ENCODE results near the gene KIFAP3.

- TF ChIP-seq POLR2AphosphoS5 (IDR thresholded peaks at IDR 0.05; ENCODE audit: low read depth) (no peak), REST (IDR thresholded peaks at IDR 0.05; ENCODE audit: insufficient replicate concordance, low read depth) (no peak), CTCF (IDR thresholded peaks at IDR 0.05; ENCODE audit: insufficient read depth, low read length) (no peak)
Observed at GRCh38 chr1:169945181-169945580, 129.3 kb downstream of the KIFAP3 start.

Measured in HL-60 (cell line).